ENCODE data around the gene CITED2. TPM values are rescaled to one million over a fixed set of nuclear protein-coding genes. Genes with fewer than 3 reads are reported as not detected.

Gene CITED2
- total RNA-seq, 1 experiment from 2014 or later: 54.0 TPM

DNA sequence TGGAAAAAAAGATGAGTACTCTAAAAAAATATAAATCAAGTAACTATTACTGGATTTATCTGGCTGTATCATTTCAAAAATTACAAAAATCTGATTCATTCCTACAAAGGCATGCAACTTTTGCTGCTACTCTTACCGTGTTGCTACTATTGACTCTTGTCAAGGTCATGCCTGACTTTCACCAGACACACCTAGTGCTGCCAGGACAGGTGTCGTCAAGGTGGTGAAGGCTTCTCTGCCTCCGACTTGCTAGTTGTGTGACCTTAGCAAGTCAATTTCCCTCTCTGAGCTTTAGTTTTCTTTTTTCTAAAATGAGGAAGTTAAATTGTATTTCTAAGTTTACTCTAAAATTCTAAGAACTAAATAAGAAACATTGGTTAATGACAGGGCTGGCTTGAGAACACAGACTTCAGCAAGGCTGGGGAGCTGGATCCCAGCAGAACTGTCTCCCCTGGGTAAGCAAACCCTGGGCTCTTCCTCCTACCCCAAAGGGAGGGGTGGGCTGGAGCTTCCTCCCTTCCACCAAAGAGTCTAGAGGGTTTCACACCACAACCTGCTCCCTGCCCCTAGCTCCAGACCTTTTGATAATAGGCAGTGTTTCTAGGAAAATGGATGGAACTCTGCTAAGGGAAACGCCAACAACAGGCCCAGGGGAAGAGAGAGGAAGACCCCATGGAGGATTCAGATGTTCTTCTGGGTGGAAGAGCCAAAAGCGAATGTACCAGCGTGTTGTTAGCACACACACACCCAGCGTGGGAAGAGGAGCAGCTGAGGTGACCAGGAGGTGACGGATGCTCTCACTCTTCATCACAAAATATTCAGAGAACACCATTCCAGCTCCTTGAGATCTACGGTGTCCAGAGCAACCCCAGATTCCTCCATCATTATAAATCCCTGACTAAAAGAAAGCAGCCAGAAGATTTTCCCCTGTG, 47.9 kb upstream of the CITED2 start:
- no peak for TF ChIP-seq EZH2 (IDR thresholded peaks at IDR 0.05; ENCODE audit: low read depth)
- TF ChIP-seq, protein P1, sequence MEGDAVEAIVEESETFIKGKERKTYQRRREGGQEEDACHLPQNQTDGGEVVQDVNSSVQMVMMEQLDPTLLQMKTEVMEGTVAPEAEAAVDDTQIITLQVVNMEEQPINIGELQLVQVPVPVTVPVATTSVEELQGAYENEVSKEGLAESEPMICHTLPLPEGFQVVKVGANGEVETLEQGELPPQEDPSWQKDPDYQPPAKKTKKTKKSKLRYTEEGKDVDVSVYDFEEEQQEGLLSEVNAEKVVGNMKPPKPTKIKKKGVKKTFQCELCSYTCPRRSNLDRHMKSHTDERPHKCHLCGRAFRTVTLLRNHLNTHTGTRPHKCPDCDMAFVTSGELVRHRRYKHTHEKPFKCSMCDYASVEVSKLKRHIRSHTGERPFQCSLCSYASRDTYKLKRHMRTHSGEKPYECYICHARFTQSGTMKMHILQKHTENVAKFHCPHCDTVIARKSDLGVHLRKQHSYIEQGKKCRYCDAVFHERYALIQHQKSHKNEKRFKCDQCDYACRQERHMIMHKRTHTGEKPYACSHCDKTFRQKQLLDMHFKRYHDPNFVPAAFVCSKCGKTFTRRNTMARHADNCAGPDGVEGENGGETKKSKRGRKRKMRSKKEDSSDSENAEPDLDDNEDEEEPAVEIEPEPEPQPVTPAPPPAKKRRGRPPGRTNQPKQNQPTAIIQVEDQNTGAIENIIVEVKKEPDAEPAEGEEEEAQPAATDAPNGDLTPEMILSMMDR (conservative IDR thresholded peaks at IDR 0.05): no peak
- Histone ChIP-seq H3K4me1 (replicated peaks; ENCODE audit: insufficient read depth) (peaks cover 7% of the 10 kb centered on the region; the same call in 1 of the 2 replicates), H3K4me3 (no peak overlapping the region), H2AFZ (no peak overlapping the region), H3K4me2 (no peak overlapping the region), H3K9me2 (ENCODE audit: insufficient read depth) (no peaks in the 10 kb centered on the region), H3F3A (ENCODE audit: insufficient read depth, low read depth) (no peaks in the 10 kb centered on the region), H3K27ac (no peak overlapping the region), H3K9me3 (ENCODE audit: insufficient read depth, low read depth) (no peaks in the 10 kb centered on the region; the same call in 1 of the 2 replicates), H3K36me3 (ENCODE audit: low read depth) (no peaks in the 10 kb centered on the region), H4K20me1 (ENCODE audit: insufficient read depth) (no peaks in the 10 kb centered on the region), H3K27me3 (ENCODE audit: insufficient read depth, low read depth) (no peaks in the 10 kb centered on the region), H3K79me2 (ENCODE audit: low read depth) (no peaks in the 10 kb centered on the region)
- POLR2A ChIA-PET (ENCODE audit: unreplicated experiment): no interaction called here
- CTCF ChIA-PET: no interaction called here
- intact Hi-C loops (cut with micrococcal nuclease; ENCODE audit: unreplicated experiment): no loop called here
- no peak for DNase-seq
- BruUV-seq (replicated peaks): no TSS peak

DNA sequence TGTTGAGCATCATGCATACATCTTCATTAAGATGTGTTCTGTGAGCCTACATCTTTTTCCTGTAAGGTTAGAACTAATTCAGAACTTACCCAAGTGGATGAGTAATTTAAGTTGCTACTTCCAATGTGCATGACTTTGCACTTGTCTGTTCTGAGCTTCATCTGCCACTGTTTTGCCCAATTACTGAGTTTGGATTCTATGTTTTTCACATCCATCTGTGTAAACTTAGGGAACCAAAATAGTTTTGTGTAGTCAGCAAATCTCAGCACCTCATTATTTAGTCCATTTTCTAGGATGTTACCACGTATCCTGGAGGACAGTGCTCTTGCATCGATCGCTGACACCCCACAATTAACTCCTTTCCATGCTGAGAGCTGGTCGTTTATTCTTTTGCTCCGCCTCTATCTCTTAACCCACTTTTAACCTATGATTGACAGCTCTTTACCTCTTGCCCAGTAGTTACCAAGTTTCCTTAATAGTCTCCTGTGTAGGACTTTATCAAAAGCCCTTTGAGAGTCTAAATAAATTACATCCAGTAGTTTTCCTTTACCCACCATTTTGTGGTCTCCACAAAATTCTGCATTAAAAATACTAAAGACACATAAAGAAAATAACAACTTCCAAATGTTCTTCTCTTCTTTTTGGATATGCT, 44.2 kb upstream of the CITED2 start:
- Histone ChIP-seq H3F3A (ENCODE audit: insufficient read depth, low read depth) (no peaks in the 10 kb centered on the region), H2AFZ (no peak overlapping the region), H3K79me2 (ENCODE audit: low read depth) (no peaks in the 10 kb centered on the region), H3K4me1 (replicated peaks; ENCODE audit: insufficient read depth) (no peaks in the 10 kb centered on the region; the same call in 1 of the 2 replicates), H3K4me2 (no peak overlapping the region), H3K36me3 (ENCODE audit: low read depth) (no peaks in the 10 kb centered on the region), H3K27ac (no peak overlapping the region), H4K20me1 (ENCODE audit: insufficient read depth) (no peaks in the 10 kb centered on the region), H3K27me3 (ENCODE audit: insufficient read depth, low read depth) (no peaks in the 10 kb centered on the region), H3K9me2 (ENCODE audit: insufficient read depth) (no peaks in the 10 kb centered on the region), H3K4me3 (no peak overlapping the region), H3K9me3 (ENCODE audit: insufficient read depth, low read depth) (no peaks in the 10 kb centered on the region; the same call in 1 of the 2 replicates)
- BruUV-seq (replicated peaks): no TSS peak
- POLR2A ChIA-PET (ENCODE audit: unreplicated experiment): no interaction called here
- CTCF ChIA-PET: interaction anchor here (0.6 kb wide), 1 partner anchor 13 kb away, joined by 21 read pairs; no protein-coding TSS in a partner anchor
- intact Hi-C loops (cut with micrococcal nuclease; ENCODE audit: unreplicated experiment): no loop called here
- TF ChIP-seq, protein P1 (conservative IDR thresholded peaks at IDR 0.05): no peak
- no peak for TF ChIP-seq EZH2 (IDR thresholded peaks at IDR 0.05; ENCODE audit: low read depth)
- no peak for DNase-seq

DNA sequence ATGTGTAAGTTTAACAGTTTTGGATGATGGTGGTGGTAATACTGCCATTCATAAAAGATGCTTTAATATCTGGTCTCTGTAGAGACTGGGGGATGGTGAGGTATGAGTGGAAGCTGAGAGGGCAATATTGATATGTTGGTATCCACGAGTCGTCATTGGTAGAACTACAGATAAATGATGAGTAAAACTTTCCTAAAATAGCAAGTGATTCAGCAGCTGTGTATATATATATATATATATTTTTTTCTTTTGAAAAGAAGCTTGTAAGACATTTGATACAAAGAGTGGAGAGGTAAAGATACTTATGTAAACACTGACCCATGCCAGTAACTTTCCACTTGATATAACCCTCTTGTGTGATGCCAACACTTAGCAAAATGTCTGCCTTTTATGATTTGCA, 41.7 kb upstream of the CITED2 start:
- Histone ChIP-seq H3K79me2 (ENCODE audit: low read depth) (no peaks in the 10 kb centered on the region), H3K4me2 (no peak overlapping the region), H3F3A (ENCODE audit: insufficient read depth, low read depth) (no peaks in the 10 kb centered on the region), H3K36me3 (ENCODE audit: low read depth) (no peaks in the 10 kb centered on the region), H3K9me3 (ENCODE audit: insufficient read depth, low read depth) (no peaks in the 10 kb centered on the region), H3K27ac (no peak overlapping the region), H3K9me2 (ENCODE audit: insufficient read depth) (no peaks in the 10 kb centered on the region), H3K4me1 (replicated peaks; ENCODE audit: insufficient read depth) (no peaks in the 10 kb centered on the region; the same call in 1 of the 2 replicates), H2AFZ (no peak overlapping the region), H3K4me3 (no peak overlapping the region), H3K27me3 (ENCODE audit: insufficient read depth, low read depth) (no peaks in the 10 kb centered on the region), H4K20me1 (ENCODE audit: insufficient read depth) (no peaks in the 10 kb centered on the region)
- no peak for TF ChIP-seq EZH2 (IDR thresholded peaks at IDR 0.05; ENCODE audit: low read depth)
- TF ChIP-seq, protein P1 (conservative IDR thresholded peaks at IDR 0.05): no peak
- DNase-seq: no peak
- no TSS peak for BruUV-seq (replicated peaks)
- intact Hi-C loops (cut with micrococcal nuclease; ENCODE audit: unreplicated experiment): no loop called here
- ChIA-PET POLR2A (ENCODE audit: unreplicated experiment) (no interaction called here), CTCF (no interaction called here)

Data from PC-9 (cell line).